GM12891 (cell line): Measurements from ENCODE around the gene SETBP1.

Experiments
- DNase-seq: peaks from one replicate; pipeline ENCODE4 v3.0.0; 2011; ENCODE audit warnings: low spot score; ENCODE audit not compliant: insufficient read length
- FAIRE-seq: peaks from 2 replicates; lab custom pipeline; 2011; peaks lifted over from hg19 to GRCh38; lab: Jason Lieb, UNC
- PAX5 ChIP-seq: IDR thresholded peaks from 2 replicates; pipeline ENCODE4 v1.6.1; 2011; ENCODE audit warnings: low read length, moderate library complexity, mild to moderate bottlenecking; ENCODE audit not compliant: insufficient read depth, severe bottlenecking
- POLR2A ChIP-seq: IDR thresholded peaks from 2 replicates; pipeline ENCODE4 v1.6.1; 2011; ENCODE audit warnings: low read depth, low read length, control low read depth
- POLR2AphosphoS5 ChIP-seq: IDR thresholded peaks from 2 replicates; pipeline ENCODE4 v1.6.1; 2011; ENCODE audit warnings: low read depth, low read length, control low read depth
- POU2F2 ChIP-seq: IDR thresholded peaks from 2 replicates; pipeline ENCODE4 v1.6.1; 2011; ENCODE audit warnings: low read depth, mild to moderate bottlenecking, control low read depth, low read length, moderate library complexity
- SPI1 ChIP-seq: IDR thresholded peaks from 2 replicates; pipeline ENCODE4 v1.6.1; 2011; ENCODE audit warnings: low read depth, low read length, control low read depth
- TAF1 ChIP-seq: IDR thresholded peaks from 2 replicates; pipeline ENCODE4 v1.6.1; 2011; ENCODE audit warnings: low read depth, low read length, control low read depth

Gene SETBP1

DNA sequence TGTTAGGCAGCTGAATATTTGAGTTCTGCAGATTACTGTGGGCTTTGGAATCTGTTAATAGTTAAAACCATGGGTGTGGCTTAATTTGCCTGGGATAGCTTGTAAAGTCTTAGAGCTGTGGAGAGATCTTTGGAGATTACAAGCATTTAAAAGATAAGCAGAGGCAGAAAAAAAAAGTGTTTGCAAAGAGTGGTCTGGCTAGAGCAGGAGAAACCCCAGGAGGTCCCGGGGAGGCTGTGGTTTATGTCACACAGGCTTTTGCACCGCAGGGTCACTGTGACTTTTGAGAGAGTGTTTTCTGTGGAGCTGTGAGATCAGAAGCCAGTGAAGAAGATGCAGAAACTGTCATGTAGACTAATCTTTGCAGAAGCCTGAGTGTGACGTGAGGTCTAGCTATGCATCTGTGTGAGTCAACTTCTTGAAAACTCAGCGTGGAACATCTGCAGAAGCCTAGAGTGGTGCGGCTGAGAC lies 49.0 kb downstream of the SETBP1 start:
- FAIRE-seq (peak; percentile 66), DNase-seq (no peak)
- no peak for TF ChIP-seq POU2F2
- no peak for TF ChIP-seq TAF1
- TF ChIP-seq PAX5 = no peak
- no peak for TF ChIP-seq SPI1
- no peak for TF ChIP-seq POLR2AphosphoS5
- TF ChIP-seq POLR2A = no peak

DNA sequence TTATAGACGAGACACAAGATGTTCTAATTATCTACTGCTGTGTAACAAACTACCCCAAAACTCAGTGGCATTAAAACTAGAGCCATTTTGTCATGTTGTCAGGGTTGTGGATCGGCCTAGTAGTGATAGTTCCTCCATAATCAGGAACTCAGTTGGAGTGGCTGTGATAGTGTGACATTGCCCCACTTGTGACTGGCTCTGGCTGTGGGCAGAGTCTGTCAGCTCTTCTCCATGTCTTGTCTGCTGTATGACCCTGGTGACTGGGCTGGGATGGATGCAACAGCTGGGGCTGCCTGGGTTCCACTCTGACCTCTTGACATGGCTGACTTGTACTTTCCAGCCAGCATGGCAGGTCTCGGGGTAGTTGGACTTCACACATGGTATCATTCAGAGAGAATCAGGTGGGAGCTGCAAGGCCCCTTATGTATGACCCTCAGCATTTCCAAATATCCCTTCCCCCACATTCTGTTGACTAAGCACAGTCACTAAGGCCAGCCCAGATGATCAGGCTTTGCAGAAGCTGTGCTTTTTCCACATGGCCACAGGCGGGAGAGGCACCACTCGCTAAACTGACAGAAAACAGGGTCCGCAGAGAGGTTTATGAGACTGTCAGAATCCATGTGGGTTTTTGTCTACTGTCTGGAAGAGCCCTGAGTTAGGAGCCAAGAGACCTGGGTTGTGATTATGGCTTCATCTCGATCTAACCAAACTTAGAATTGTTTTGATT lies 50.3 kb downstream of the SETBP1 start:
- FAIRE-seq = peak; percentile 61
- no peak for DNase-seq
- TF ChIP-seq SPI1 (no peak), PAX5 (no peak), POLR2AphosphoS5 (no peak), POLR2A (no peak), POU2F2 (no peak), TAF1 (no peak)

DNA sequence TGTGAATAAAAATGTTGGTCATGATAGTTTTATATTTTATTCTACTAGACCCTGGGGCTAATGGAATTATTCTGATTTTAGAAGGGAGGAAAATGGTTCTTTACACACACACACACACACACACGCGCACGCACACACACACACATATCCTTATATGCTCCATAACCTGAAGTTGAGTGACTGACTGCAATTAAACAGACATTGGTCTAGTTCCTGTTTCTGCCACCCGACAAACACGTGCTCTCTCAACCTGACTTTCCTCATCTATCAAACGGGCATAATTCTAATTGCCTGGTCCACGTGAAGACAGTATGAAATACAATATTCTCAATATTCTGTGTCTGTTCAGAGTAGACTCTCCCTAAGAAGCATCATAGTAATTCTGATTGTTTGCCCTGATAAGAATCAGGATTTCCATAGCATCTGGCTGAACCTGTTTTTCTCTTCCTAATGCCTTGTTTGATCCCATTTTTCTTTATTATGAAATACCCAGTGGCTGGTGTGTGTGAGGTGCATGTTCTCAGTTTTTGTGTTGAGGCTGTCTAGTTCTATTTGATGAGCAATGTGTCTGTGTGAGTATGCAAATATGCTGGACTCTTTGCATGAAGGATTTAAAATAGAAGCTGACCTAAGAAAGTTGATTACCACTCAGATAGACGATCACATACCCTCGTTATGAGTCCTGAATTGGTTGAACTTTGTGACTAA lies 51.0 kb downstream of the SETBP1 start:
- TF ChIP-seq POU2F2 (peak; percentile 84), TAF1 (no peak), POLR2AphosphoS5 (no peak), SPI1 (peak; percentile 63)
- peak; percentile 86 for FAIRE-seq
- no peak for DNase-seq

DNA sequence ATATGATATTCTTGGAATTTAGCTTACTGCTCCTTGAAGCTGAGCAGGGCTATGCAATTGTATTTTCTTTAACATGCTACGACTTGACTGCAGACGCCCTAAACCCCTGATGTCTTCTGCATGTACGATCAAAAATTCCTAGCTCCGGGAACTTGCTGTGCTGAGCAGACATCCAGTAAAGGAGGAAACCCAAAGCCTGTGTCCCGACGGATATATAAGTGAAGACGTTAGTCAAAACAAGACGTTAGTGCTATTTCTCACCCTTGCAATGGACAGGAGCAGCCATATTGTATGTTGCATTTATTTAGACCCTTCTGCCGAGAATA lies 51.5 kb downstream of the SETBP1 start:
- no peak for FAIRE-seq
- DNase-seq = no peak
- TF ChIP-seq SPI1 = no peak
- TF ChIP-seq POLR2A = no peak
- TF ChIP-seq POLR2AphosphoS5 = no peak
- TF ChIP-seq POU2F2 = no peak
- TF ChIP-seq PAX5 = no peak
- no peak for TF ChIP-seq TAF1

DNA sequence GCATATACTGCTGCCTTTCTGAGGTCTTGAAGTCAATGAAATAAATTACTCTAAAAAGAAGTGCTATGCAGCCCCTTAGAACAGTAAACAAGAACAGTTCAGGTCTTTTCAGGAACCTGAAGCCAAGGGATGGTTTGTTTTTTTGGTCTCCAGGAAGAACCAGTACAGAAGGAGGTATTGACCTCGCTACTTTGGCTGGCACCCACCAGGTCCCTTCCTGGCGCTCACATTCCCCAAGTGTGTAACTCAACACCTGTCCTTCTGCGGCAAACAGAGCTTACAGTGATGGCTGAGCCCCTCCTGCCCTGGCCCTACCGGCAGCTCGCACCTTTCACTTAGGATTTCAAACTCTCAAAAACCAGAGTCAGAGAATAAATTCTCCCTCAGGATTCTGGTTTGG lies 51.9 kb downstream of the SETBP1 start:
- TF ChIP-seq POLR2A = no peak
- no peak for TF ChIP-seq POU2F2
- TF ChIP-seq SPI1 = no peak
- TF ChIP-seq TAF1 = no peak
- TF ChIP-seq PAX5 = no peak
- no peak for TF ChIP-seq POLR2AphosphoS5
- FAIRE-seq (no peak), DNase-seq (no peak)

DNA sequence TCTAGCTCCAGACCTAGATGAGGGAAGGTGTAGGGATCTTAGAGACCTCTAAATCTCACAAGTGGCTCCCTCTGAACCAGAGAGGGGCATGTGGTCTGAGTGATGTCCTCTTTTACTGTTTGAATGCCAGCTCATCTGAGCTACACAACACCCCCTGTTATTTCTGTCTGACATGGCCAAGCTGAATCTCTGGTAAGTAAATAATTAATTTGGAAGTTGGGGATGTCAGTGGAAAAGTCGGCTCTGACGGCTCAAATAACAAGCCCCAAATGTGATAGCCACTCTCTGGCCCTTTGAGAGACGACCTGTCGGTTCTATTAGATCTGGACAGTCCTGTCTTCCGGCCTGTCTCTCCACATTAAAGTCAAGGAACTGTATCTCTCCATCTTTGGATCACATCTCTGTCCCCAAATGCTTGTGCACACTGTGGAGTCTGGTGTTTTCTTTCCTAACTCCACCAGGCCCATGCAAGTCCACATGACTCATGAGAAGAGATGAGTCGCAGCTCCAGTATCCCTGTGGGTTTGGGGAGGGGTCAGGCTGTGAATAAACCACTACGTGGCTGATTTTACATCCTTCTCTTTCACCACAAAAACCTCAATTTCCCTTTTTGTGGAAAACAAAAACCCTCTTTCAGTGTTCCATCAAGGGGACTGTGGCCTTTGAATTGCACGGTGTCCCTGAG lies 52.5 kb downstream of the SETBP1 start:
- FAIRE-seq = no peak
- DNase-seq = no peak
- TF ChIP-seq PAX5 = no peak
- TF ChIP-seq POLR2AphosphoS5 = no peak
- TF ChIP-seq TAF1 = no peak
- TF ChIP-seq POLR2A = no peak
- no peak for TF ChIP-seq SPI1
- TF ChIP-seq POU2F2 = no peak

DNA sequence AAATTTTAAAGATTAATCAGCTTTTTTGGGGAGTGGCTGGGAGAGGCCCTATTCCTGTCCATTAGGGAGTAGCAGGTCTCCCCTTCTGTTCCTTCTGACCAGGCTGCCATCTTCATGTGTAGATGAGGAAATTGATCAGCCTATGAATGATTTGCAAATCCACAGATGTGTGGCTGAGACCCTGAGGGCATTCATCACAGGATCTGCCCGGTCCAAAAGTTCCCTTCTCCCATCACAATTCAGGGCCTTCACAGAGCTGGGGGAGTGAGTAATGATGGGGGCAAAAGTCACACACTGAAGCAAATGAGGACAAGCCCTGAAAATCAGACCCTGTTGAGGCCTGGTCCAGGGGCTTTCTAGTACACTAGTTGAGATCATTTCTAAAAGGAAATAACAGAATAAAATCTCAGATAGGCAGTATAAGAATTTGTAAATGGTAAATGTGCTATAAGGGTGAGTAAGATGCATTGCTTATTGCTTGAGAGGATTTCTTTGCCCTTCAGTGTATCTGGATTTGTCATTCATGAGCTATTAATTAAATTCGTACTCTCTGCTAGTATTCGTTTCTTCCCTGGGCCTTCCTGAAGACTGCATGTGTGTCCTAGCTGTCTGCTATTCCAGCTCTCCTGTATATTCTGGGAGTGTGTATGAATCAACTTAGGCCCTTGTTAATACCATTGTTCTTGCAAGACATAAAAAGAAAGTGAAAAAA lies 53.2 kb downstream of the SETBP1 start:
- DNase-seq (no peak), FAIRE-seq (no peak)
- no peak for TF ChIP-seq TAF1
- no peak for TF ChIP-seq POLR2AphosphoS5
- no peak for TF ChIP-seq PAX5
- no peak for TF ChIP-seq POLR2A
- TF ChIP-seq SPI1 = no peak
- TF ChIP-seq POU2F2 = no peak

DNA sequence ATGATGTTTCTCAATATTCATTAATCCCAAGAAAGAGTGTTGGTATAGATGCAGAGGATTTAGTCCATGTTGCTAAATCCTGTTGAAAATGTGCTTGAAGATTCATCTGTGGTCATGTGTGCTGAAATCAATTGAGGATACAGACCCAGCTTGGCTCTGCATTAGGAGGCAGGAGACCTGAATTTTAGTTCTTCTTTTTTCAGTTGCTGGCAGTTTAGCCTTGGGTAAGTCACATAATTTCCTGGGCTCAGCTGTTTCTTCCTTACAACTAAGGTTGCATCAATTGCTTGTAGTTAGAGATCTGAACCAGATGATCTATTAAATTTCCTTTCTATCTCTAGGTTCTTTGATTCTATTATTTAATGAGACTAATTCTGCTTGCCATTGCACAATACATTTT lies 54.4 kb downstream of the SETBP1 start:
- no peak for FAIRE-seq
- no peak for DNase-seq
- no peak for TF ChIP-seq PAX5
- no peak for TF ChIP-seq POU2F2
- TF ChIP-seq POLR2A = no peak
- no peak for TF ChIP-seq SPI1
- TF ChIP-seq TAF1 = no peak
- no peak for TF ChIP-seq POLR2AphosphoS5

DNA sequence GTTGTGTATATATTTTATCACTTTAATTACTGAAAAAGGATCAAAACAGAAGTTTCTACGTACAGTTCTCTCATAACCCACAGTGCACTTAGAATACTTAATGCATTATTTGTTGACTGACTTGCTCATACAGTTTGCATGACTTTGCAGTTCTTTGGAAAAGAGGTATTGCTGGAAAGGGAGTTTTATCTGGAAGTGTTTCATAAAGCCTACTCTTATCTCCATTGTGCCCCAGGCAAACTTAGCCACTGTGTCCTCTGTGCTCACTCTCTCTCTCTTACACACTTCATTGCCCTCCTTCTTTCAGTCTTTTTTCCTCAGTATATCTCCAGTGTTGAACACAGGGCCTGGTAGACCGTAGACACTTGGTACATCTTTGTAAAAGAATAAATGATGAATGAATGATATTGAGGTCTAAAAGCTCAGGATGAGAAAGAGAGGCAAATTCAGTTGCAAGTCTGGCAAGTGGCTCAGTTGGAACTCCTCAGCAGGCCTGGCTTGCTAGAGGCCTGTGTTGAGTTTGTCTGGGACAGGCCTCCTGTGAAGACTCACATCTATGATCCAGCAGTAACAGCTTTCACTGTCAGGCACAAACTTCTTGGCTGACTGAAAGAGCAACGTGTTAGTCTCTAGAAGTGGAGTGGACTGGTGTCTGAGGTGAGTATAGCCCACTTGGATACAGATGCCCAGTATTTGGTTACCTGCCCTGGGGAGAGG lies 56.1 kb downstream of the SETBP1 start:
- FAIRE-seq (peak; percentile 51), DNase-seq (no peak)
- TF ChIP-seq POLR2AphosphoS5 = no peak
- no peak for TF ChIP-seq POLR2A
- TF ChIP-seq PAX5 = no peak
